ENCODE measurements around the gene P2RX1. TPM values are rescaled to one million over a fixed set of nuclear protein-coding genes. Genes with fewer than 3 reads are reported as not detected.

Gene P2RX1
- total RNA-seq, 2 donors from 2014 or later, result 39.2 to 45.4 TPM

DNA sequence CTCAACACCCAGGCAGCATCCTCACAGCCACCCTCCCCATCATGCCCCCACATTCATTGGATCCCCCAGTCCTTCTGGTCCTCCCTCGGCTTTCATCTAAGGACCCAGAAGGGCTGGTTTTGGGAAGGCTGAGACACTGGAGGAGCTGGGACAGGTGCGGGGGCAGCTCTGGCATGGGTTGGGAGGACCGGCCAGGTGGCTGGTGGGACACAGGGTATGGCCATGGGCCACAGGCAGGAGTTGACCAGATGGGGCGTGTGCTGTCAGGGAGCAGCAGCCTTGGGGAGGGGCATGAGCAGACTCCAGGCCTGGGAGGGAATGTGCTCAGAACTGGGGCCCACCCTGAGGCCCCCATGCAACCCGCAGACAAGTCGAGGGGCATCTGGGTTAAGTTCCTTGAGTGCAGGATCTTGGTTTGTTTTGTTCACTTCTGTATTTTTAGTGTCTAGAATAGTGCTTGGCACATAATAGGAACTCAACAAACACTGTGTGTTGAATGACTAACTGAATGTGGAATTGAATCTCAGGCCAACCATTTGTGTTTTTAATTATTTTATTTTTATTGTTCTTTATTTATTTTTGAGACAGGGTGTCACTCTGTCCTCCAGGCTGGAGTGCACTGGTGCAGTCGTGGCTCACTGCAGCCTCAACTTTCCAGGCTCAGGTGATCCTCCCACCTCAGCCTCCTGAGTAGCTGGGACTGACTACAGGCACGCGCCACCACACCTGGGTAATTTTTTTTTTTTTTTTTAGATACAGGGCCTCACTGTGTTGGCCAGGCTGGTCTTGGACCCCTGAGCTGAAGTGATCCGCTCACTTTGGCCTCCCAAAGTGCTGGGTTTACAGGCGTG lies 5.6 kb downstream of the P2RX1 start:
- peaks cover 11% of the 10 kb centered on the region for H3K4me1 ChIP-seq
- 85 to 87% methylated on average over 11 of the region's 11 CpGs for WGBS, 2 donors
- H3K9me3 ChIP-seq, result no peaks in the 10 kb centered on the region
- TF ChIP-seq POLR2A (IDR thresholded peaks at IDR 0.05), result no peak
- TF ChIP-seq, protein P1, sequence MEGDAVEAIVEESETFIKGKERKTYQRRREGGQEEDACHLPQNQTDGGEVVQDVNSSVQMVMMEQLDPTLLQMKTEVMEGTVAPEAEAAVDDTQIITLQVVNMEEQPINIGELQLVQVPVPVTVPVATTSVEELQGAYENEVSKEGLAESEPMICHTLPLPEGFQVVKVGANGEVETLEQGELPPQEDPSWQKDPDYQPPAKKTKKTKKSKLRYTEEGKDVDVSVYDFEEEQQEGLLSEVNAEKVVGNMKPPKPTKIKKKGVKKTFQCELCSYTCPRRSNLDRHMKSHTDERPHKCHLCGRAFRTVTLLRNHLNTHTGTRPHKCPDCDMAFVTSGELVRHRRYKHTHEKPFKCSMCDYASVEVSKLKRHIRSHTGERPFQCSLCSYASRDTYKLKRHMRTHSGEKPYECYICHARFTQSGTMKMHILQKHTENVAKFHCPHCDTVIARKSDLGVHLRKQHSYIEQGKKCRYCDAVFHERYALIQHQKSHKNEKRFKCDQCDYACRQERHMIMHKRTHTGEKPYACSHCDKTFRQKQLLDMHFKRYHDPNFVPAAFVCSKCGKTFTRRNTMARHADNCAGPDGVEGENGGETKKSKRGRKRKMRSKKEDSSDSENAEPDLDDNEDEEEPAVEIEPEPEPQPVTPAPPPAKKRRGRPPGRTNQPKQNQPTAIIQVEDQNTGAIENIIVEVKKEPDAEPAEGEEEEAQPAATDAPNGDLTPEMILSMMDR (IDR thresholded peaks at IDR 0.05), result no peak
- no peak for ATAC-seq
- no peaks in the 10 kb centered on the region for H3K27me3 ChIP-seq
- H3K4me3 ChIP-seq, result no peak overlapping the region
- intact Hi-C loops (cut with DNase I), result loop anchor here (10.0 kb wide), 1 partner anchor 164 kb away; no protein-coding TSS in a partner anchor
- DNase-seq, result no peak
- no peak overlapping the region for H3K27ac ChIP-seq
- no peaks in the 10 kb centered on the region for H3K36me3 ChIP-seq (replicated peaks in 1 of 2; ENCODE audit: insufficient read depth in 1 of 2, low read depth in 2 of 2)

DNA sequence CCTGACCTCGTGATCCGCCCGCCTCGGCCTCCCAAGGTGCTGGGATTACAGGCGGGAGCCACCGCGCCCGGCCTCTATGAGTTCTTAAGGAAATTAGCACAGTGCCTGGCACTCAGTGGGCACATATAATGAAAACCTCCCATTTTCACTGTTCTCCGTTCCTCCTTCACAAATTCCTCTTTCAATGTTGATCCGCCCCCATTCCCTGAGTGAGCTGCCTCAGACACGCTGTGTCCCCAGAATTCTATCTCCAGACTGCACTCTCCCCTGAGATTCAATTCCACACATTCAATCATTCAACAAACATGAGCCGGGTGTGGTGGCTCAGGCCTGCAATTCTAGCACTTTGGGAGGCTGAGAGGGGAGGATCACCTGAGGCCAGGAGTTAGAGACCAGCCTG lies 7.0 kb downstream of the P2RX1 start:
- Histone ChIP-seq H3K27me3 (no peaks in the 10 kb centered on the region), H3K4me1 (peaks cover 25% of the 10 kb centered on the region), H3K27ac (no peak overlapping the region), H3K4me3 (no peak overlapping the region), H3K36me3 (replicated peaks in 1 of 2; ENCODE audit: insufficient read depth in 1 of 2, low read depth in 2 of 2) (no peaks in the 10 kb centered on the region), H3K9me3 (no peaks in the 10 kb centered on the region)
- TF ChIP-seq POLR2A (IDR thresholded peaks at IDR 0.05), result no peak
- TF ChIP-seq, protein P1 (IDR thresholded peaks at IDR 0.05), result no peak
- intact Hi-C loops (cut with DNase I), result no loop called here
- ATAC-seq (no peak), DNase-seq (no peak)
- 89 to 95% methylated on average over 12 of the region's 12 CpGs for WGBS, 2 donors

DNA sequence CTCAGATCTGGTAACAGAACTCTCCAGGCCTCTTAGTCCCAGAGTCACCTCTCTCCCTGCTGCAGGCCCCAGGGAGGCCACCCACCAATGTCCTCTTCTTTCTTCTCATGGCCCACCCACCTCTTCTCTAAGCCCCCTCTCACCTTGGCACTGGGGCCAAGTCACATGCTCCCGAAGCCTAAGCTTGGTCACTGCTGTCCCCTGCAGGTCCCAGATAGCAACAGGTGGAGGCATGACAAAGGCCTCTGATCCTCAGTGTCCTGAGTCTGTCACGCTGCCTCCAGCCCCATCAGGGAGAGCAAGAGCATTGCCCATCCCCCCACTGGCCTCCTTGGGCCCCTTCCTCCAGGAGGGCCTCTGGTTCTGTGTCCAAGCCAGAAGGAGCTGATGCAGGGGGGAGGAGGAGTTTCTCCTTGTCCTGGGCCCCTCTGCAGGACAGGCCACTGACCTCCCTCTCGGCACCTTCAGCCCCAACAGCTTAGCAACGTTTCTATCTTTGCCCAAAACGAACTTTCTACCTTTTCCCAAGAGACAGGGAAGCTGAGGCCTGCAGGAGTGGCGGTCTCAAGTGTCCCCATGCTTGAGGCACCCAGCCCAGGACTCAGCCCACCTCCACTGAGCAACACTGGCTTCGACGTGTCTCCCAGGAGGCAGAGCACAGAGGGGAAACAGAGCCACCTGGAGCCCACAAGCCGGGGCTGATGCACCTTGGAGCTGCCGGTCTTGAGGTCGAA lies 8.6 kb downstream of the P2RX1 start:
- H3K27ac ChIP-seq, result no peak overlapping the region
- H3K36me3 ChIP-seq (replicated peaks in 1 of 2; ENCODE audit: insufficient read depth in 1 of 2, low read depth in 2 of 2), result no peaks in the 10 kb centered on the region
- H3K4me3 ChIP-seq, result no peak overlapping the region
- H3K9me3 ChIP-seq, result no peaks in the 10 kb centered on the region
- WGBS, 2 donors, result 78 to 79% methylated on average over 7 to 11 of the region's 11 CpGs
- intact Hi-C loops (cut with DNase I), result no loop called here
- no peaks in the 10 kb centered on the region for H3K27me3 ChIP-seq
- TF ChIP-seq, protein P1 (IDR thresholded peaks at IDR 0.05), result peak; percentile 13 to 80 (median 59)
- no peak for TF ChIP-seq POLR2A (IDR thresholded peaks at IDR 0.05)
- DNase-seq (peak in 3 of 4 donors; percentile 37 to 56 (median 41)), ATAC-seq (no peak)
- peaks cover 34% of the 10 kb centered on the region for H3K4me1 ChIP-seq

DNA sequence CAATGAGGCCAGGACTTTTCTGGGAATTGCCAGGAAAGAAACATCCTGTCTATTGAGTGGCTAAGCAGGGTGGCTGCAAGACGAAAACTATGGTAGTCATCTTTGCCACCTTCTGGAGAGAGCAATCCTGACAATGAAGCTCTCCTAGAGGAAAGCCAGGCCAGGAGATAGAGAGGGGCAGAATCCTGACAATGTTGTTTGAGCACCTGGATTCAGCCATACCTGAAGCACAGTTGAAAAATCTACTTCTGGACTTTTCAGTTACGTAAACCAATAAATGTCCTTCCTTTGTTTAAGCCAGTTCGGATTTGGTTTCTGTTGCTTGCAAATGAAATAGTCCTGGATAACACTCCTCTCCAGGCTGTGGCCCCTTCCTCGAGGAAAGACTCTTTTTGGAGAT lies 9.4 kb downstream of the P2RX1 start:
- no peak for TF ChIP-seq POLR2A (IDR thresholded peaks at IDR 0.05)
- TF ChIP-seq, protein P1 (IDR thresholded peaks at IDR 0.05), result no peak
- Histone ChIP-seq H3K9me3 (no peaks in the 10 kb centered on the region), H3K4me3 (no peak overlapping the region), H3K36me3 (replicated peaks in 1 of 2; ENCODE audit: insufficient read depth in 1 of 2, low read depth in 2 of 2) (no peaks in the 10 kb centered on the region), H3K27ac (peak overlapping the region in 1 of 4 donors; percentile 4), H3K27me3 (no peaks in the 10 kb centered on the region), H3K4me1 (peaks cover 42% of the 10 kb centered on the region)
- ATAC-seq (no peak), DNase-seq (no peak)
- intact Hi-C loops (cut with DNase I), result no loop called here
- 84 to 93% methylated on average over 4 of the region's 4 CpGs for WGBS, 2 donors

All from body of pancreas (tissue), 4 donors.